GM10248 (cell line): ENCODE measurements around the gene ERLEC1.
"Not testable (repeated sequence)": the region's sequence is repeated elsewhere in the genome, so short reads cannot be mapped to it uniquely, and the experiment has no call there.

Experiments
- CTCF ChIA-PET: fragments of 300-600 bp; sonication (Branson Sonifier 250); formaldehyde crosslinking; extraction: SDS; loops from one replicate; lab custom pipeline; 2021; ENCODE audit warnings: antibody characterized with exemption; lab: Yijun Ruan, JAX
- POLR2A ChIA-PET: fragments of 350-650 bp; sonication (Branson Sonifier 250); formaldehyde crosslinking; extraction: SDS; loops from one replicate; lab custom pipeline; 2020; ENCODE audit warnings: antibody characterized with exemption; lab: Yijun Ruan, JAX
- DNase-seq: peaks from one replicate; pipeline ENCODE4 v3.0.0; 2012; ENCODE audit errors: extremely low spot score
- CTCF ChIP-seq: IDR thresholded peaks from 2 replicates; pipeline ENCODE4 v1.5.1; 2012; ENCODE audit warnings: mild to moderate bottlenecking, low read depth; ENCODE audit errors: extremely low read depth, missing control alignments, control extremely low read depth

The ERLEC1 gene

DNA sequence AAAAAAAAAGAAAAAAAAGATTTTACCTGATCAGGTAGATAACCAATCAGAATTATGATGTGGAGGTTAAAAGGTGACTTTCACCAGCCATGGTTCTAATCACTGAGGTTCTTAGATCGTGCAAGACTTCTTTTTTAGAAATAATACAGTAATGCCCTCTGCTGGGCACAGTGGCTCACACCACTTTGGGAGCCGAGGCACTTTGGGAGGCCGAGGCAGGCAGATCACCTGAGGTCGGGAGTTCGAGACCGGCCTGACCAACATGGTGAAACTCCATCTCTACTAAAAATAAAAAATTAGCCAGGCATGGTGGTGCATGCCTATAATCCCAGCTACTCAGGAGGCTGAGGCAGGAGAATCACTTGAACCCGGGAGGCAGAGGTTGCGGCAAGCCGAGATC is 36.8 kb downstream of the ERLEC1 start:
- peak; percentile 22 for TF ChIP-seq CTCF
- CTCF ChIA-PET, DNase-seq, POLR2A ChIA-PET: not testable (repeated sequence)

DNA sequence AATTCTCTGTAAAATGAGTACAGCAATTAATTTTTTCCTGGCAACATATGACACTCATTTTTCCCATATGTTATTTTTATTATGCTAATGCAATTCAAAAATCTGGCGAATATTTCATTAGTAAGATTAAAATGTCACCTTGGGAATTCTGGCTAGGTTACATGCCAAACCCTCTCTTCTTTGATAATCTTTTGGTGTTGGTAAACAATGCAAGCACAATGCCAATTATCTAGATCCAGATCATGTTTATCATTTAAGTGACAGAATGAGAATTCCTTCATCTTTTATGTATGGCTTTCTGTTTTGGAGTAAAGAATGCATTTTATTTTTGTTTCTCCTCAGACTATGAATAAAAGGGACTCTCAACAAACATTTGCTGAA is 39.2 kb downstream of the ERLEC1 start:
- no peak for TF ChIP-seq CTCF
- DNase-seq, result no peak
- CTCF ChIA-PET, result no interaction called here
- POLR2A ChIA-PET, result no interaction called here

DNA sequence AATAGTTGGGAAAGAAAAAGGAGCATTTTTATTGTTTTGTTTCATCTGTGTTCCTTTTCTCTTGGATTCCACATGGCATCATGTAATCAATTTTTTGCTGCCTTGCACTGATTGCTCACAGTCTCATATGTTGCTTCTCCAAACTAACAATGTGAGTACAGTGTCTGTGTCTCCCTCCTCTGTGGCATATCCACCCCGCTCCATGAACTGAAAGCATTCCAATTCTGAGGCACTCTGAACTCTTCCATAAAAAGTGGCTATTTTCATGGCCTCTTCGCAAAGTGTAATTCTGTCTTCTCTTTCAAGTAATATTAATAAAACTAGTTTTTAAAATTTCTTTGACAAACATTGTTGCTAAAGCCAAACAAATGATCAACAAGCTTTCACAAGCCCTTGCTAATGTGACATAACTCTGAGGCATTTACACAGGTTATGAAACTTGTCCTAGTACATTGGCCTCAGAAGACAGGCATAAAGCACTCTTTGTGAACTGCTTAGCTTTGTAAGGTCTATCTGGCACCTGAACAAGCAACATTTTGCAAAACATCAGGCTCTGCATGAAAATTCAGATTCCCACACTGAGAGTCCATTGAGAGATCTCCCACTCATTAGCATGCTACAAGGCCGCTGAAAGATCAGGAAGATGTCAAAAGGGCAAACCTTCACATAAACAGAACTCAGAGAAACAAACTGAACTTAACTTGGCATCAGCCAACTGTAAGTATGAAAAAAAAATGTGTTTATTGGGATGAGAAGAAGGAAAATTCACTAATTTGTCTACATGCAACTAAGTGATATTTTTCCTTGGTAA is 39.9 kb downstream of the ERLEC1 start:
- ChIA-PET CTCF (no interaction called here), POLR2A (no interaction called here)
- DNase-seq, result no peak
- no peak for TF ChIP-seq CTCF

GRCh38 chr2:53827398-53828175 is 40.7 kb downstream of the ERLEC1 start:
- DNase-seq, result no peak
- CTCF ChIA-PET, result no interaction called here
- POLR2A ChIA-PET, result no interaction called here
- TF ChIP-seq CTCF, result no peak

GRCh38 chr2:53828331-53828730 is 41.5 kb downstream of the ERLEC1 start:
- no peak for TF ChIP-seq CTCF
- POLR2A ChIA-PET, result no interaction called here
- CTCF ChIA-PET, result no interaction called here
- no peak for DNase-seq

- no peak for TF ChIP-seq CTCF
- CTCF ChIA-PET, result interaction anchor here (1.0 to 1.1 kb wide), 3 partner anchors 10 to 26 kb away, joined by 3 to 4 read pairs (median 3); no protein-coding TSS in a partner anchor
- POLR2A ChIA-PET, result no interaction called here
- no peak for DNase-seq
Observed at GRCh38 chr2:53829273-53829979, 42.6 kb downstream of the ERLEC1 start.

DNA sequence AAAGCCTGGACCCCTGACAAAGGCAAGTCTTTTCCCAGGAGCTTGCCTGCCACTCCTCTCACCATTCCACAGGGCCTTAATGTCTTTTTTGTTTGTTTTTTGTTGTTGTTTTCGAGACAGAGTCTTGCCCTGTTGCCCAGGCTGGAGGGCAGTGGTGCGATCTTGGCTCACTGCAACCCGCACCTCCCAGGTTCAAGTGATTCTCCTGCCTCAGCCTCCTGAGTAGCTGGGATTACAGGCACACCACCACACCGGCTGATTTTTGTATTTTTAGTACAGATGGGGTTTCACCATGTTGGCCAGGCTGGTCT is 43.1 kb downstream of the ERLEC1 start:
- DNase-seq, POLR2A ChIA-PET: not testable (repeated sequence)
- CTCF ChIA-PET, result interaction anchor here (1.0 to 1.1 kb wide), 3 partner anchors 9 to 26 kb away, joined by 3 to 4 read pairs (median 3); no protein-coding TSS in a partner anchor
